HG03135 (cell line): ENCODE measurements around the gene LRRC74B.
"Not testable (repeated sequence)": the region's sequence is repeated elsewhere in the genome, so short reads cannot be mapped to it uniquely, and the experiment has no call there.

ENCODE experiments used
- ATAC-seq: cut with Tn5 transposase; IDR thresholded peaks from one replicate; pipeline ENCODE4 v1.9.1; 2021; ENCODE audit warnings: mild to moderate bottlenecking, moderate library complexity; ENCODE audit not compliant: unreplicated experiment

The LRRC74B gene

DNA sequence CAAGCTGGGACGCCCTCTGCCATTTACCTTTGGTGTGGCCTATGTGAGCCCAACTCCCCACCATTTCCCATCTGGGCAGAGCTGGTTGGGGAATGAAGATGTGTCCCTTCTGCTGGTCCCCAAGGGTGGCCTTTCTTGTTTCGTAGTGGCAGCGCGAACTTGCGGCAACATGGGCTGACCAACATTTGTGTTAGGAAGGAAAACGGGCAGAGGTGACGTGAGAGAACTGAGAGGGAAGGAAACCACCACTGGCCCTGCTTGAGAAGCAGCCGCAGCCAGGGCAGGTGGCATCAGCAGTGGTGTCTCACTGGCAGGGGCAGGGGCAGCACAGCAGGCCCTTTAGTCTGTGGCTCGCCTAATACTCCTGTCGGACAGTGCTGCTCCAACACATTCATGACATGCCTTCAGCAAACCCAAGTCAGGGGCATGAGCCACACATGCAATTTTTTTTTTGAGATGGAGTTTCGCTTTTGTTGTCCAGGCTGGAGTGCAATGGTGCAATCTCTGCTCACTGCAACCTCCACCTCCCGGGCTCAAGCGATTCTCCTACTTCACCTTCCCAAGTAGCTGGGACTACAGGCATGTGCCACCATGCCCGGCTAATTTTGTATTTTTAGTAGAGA lies 29.9 kb downstream of the LRRC74B start:
- no peak for ATAC-seq

DNA sequence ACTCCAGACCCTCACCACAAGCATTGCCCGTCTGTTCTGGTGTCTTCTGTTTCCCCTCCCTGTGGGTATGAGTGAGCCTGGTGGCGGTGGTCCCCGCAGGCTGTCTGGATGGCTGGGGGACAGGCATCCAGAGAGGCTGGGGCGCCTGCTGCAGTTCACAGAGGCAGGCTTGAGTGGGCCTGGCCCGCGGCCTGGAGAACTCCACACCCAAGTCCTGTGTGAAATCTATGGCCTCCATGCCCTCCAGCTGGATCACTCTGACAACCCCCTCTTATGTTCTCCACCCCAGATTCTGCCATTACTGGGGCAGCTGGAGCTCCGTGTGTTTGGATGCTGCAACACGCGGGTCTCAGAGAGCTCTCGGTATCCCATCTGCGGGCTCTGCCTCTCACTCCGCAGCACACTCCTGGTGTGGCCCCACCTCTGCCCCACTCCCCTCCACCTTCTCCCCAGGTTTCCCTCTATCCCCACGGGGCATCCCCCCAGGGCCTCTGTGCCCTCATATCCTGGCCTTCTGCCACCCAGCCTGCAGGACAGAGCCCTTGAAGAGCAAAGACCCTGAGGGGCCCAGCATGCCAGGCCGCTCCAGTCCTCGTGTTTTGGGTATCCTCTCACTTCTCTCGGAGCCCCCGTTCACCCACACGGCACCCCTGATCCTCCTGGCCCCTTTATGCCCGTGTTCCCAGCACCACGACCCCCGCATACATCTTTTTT lies 31.3 kb downstream of the LRRC74B start:
- no peak for ATAC-seq

DNA sequence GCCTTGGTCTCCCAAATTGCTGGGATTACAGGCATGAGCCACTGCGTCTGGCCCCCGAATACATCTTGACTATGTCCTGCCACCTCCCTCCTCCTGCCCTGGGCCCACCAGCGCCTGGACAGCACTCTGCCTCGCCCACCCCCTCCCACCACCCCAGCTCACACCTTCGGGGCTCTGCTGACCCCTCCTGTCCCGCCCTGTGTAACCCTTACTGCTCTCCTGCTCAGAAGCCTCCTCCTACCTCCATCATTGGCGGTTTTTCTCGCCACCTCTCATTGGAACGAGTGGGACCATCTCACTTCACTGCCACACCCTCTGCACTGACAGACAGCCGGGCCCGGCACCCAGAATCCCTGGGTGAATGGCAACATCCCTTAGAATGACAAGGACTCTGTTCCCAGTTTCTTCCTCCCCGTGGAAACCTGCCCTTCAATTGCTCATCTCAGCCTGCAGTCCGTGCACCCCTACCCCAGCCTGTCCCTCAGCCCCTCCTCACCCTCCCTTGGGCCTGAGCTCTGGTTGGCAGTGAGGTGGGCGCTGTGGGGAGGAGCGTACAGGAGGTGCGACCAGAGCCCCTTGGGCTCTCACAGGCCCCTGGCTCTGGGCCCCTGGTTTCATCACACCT lies 32.2 kb downstream of the LRRC74B start:
- ATAC-seq: no peak

DNA sequence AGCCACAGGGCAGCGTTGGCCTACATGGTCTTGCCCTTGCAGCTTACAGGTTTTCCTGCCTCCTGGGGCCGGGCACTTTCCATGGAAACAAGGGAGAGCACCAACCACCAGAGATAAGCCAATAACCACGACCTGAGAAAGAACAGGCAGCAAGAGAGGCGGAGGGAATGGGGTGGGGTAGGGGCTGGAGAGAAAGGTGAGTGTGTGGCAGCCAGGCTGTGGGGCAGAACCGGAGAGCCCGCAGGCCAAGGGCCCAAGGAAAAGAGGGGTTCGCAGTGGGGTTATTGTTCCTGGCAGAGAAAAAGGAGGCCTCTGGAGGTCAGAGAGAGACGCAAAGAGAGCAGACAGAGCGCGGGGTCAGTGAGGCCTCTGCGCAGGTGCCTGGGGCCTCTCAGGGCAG lies 33.2 kb downstream of the LRRC74B start:
- no peak for ATAC-seq

DNA sequence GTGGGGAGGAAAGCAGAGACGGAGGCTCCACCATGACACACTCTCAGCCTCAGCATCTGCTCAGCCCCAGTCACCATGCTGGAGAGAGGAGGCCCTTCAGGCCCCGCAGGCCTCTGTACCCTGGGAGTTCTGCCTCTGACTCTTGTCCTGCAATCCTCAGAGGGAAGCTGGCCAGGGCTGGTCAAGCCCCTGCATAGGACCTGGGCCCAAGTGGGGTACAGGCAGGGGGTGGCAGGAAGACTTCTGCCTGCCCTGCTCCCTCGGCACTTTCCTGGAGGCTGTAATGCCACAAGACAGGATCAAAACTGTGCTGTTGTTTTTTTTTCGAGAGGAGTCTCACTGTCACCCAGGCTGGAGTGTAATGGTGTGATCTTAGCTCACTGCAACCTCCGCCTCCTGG lies 33.7 kb downstream of the LRRC74B start:
- no peak for ATAC-seq

DNA sequence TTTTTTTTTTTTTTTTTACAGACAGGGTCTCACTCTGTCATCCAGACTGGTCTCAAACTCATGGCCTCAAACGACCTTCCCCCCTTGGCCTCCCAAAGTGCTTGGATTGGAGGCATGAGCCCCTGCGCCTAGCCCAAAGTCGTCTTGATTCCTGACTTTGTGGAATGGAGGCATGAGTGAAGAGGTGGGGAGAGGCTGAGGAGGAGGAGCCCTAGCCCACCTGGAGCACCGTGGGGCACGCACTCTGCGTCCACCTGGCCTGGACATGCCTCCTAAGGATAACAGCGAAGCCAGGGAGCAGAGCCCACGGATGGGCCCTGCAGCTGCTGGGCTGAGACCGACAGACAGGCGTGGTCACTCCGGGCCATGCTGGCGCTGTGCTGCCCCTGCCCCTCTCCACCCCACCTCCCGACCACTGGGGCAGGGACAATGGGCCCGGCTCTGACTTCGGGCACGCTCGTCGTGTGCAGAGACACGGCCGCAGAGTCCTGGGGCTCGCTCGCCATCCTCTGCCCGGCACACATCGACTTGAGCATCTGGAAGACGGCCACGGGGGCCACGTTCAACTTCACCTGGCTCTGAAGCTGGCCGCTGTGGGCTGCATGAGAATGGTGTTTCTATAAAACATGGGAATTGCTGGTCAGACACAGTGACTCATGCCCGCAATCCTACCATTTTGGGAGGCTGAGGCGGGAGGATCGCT lies 34.8 kb downstream of the LRRC74B start:
- no peak for ATAC-seq

DNA sequence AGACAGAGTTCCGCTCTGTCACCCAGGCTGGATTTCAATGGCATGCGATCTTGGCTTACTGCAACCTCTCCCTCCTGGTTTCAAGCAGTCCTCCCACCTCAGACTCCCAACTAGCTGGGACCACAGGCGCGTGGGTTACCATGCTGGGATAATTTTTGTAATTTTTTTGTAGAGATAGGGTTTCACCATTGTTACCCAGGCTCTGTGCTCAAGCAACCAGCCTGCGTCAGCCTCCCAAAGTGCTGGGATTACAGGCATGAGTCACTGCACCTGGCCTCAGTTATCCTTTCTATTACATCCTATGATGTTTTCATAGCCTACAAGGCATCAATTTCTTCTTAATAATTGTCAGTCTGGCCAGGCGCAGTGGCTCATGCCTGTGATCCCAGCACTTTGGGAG lies 36.5 kb downstream of the LRRC74B start:
- no peak for ATAC-seq

DNA sequence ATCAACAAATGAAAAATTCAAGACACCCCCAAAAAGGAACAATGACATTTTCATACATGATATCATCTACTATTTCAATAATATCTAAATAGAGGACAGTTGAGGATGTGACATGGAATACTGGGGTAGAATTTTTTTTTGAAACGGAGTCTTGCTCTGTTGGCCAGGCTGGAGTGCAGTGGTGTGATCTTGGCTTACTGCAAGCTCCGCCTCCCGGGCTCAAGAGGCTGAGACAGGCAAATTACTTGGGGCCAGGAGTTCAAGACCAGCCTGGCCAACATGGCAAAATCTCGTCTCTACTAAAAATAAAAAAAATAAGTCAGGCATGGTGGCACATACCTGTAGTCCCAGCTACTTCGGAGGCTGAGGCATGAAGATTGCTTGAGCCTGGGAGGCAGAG lies 41.4 kb downstream of the LRRC74B start:
- no peak for ATAC-seq

DNA sequence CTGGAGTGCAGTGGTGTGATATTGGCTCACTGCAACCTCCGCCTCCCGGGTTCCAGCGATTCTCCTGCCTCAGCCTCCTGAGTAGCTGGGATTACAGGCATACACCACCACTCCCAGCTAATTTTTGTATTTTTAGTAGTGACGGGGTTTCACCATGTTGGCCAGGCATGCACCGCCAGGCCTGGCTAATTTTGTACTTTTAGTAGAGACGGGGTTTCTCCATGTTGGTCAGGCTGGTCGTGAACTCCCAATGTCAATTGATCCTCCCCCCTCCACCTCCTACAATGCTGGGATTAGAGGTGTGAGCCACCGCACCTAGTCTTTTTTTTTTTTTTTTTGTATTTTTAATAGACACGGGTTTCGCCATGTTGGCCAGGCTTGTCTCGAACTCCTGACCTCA lies 42.2 kb downstream of the LRRC74B start:
- not testable (repeated sequence) for ATAC-seq

DNA sequence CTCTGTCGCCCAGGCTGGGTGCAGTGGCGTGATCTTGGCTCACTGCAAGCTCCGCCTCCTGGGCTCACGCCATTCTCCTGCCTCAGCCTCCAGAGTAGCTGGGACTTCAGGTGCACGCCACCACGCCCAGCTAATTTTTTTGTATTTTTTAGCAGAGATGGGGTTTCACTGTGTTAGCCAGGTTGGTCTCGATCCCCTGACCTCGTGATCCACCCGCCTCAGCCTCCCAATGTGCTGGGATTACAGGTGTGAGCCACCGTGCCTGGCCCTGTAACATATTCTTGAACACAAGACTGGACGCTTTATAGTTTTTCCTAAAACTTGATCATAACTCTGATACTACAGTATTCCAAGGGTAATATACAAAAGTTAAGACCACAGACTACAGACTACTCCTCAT lies 45.5 kb downstream of the LRRC74B start:
- ATAC-seq: not testable (repeated sequence)

DNA sequence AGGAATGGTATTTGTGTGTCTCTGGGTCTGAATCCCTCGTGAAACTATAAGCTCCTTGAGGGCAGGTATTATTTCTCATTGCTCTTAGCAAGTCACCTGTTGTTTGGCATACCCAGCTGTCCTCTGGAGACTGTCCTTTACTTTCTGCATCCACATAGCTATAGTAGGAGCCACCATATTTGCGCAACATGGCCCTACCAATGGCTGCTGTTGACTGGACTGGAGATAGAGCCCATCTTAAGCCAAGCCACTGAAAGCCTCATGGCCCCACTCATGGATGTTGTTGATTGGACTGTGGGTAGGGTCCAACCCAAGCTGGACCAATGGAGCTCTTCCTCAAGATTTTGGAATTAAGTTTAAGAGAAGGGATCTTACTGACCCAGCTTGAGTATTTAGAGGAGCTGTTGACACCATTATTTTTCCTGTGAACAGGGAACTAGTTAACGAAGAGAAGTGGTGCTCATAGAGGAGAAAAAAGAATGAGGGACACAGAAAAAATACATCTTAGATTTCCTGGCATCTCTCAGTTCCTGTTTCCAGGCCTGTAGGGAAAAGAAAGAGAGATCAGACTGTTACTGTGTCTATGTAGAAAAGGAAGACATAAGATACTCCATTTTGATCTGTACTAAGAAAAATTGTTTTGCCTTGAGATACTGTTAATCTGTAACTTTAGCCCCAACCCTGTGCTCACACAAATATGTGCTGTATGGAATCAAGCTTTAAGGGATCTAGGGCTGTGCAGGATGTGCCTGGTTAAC lies 47.2 kb downstream of the LRRC74B start:
- no peak for ATAC-seq

DNA sequence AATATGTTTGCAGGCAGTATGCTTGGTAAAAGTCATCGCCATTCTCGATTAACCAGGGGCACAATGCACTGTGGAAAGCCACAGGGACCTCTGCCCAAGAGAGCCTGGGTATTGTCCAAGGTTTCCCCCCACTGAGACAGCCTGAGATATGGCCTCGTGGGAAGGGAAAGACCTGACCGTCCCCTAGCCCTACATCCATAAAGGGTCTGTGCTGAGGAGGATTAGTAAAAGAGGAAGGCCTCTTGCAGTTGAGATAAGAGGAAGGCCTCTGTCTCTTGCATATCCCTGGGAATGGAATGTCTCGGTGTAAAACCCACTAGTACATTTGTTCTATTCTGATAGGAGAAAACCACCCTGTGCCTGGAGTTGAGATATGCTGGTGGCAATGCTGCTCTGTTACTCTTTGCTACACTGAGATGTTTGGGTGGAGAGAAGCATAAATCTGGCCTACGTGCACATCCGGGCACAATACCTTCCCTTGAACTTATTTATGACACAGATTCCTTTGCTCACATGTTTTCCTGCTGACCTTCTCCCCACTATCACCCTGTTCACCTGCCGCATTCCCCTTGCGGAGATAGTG lies 47.9 kb downstream of the LRRC74B start:
- not testable (repeated sequence) for ATAC-seq

DNA sequence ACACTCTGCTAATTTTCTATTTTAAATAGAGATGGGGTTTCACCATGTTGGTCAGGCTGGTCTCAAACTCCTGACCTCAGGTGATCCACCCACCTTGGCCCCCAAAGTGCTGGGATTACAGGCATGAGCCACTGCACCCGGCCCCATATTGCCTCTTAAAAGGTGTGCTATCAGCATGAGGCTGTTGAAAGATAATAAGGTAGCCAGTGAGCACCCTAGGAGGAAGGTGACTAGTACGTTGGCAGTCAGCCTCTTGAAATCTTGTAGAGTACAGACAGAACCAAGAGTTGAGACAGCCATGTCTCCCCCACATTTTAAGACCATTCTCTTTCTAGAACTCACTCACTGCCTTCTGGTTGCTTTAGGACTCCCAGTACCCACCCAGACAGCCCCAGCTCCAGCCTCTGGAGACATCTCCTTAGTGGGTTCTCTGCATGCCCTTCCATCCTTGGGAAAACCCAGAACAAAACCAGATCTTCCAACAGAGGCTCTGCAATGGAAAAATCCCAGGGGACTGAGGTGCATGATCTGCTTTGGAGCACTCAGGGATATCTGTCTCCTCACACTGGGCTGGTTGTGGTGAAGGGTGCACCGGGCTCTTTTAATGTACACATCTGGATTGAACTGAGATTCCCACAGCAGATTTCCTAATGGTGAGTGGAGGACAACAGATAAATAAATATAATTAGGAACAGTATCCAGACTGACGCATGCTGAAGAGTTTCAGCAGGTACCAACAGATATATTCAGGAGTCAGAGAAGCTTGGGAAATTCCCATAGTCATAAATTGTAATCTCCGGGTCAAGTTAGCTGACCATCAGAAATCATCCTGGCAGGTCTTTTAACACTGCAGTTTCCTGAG lies 49.4 kb downstream of the LRRC74B start:
- ATAC-seq: no peak

DNA sequence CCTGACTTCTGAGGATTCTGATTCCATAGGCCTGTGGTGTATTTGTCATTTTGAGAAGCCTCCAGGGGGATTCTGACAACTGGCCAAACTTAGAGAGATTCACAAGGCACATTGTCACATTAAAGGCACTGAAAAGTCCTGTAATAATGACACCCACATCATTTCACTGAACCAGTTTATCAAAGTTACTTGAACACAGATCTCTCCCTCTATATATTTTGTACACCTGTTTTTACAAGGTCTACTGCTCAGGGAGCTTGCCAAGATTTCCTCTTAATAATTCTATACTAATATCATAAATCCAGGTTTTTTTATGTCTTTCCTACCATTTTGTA lies 50.0 kb downstream of the LRRC74B start:
- ATAC-seq: no peak

DNA sequence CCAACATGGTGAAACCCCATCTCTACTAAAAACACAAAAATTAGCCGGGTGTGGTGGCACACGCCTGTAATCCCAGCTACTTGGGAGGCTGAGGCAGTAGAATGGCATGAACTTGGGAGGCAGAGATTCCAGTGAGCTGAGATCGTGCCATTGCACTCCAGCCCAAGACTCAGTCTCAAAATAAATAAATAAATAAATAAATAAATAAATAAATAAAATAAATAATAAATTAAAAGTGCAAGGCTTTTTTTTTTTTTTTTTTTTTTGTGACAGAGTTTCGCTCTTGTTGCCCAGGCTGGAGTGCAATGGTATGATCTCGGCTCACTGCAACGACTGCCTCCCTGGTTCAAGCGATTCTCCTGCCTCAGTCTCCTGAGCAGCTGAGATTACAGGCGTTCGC lies 51.1 kb downstream of the LRRC74B start:
- ATAC-seq: not testable (repeated sequence)

DNA sequence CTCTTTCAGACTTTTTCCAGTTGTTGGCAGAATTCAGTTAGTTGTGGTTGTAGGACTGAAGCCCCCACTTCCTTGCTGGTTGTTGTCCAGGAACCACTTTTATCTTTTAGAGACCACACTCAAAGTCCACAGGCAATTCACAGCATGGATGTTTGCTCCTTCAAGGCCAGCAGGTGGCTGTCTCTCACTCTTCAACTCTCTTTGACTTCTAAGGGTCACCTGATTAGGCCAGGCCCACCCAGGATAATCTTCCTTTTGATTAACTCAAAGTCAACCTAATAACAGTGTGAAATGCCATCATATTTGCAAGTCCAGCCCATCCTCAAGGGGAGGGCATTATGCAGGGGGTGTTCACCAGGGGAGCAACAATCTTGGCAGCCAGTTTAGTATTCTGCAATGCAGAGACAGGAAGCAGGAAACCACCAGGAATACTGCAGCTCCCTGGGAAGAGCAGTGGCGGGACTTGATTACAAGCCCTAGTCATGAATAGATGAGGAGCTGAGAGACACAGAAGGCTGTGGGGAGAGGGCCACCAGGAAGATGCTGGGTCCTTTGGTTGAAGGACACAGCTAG lies 52.4 kb downstream of the LRRC74B start:
- no peak for ATAC-seq

DNA sequence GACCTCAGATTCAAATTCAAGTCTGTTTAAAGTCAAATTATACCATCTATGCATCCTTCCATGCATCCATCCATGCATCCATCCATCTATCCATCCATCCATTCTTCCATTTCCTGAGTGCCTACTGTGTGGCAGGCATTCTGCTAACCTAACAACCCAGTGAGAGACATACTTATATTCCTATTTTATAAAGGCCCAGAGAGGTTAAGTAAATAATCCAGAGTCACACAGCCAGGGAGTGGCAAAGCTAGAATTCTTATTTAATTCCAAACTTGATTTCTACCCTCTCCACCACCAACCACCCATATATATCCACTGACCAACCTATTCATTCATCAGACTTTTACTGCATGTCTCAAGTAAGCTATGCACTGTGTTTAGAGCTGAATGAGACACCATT lies 53.8 kb downstream of the LRRC74B start:
- no peak for ATAC-seq

DNA sequence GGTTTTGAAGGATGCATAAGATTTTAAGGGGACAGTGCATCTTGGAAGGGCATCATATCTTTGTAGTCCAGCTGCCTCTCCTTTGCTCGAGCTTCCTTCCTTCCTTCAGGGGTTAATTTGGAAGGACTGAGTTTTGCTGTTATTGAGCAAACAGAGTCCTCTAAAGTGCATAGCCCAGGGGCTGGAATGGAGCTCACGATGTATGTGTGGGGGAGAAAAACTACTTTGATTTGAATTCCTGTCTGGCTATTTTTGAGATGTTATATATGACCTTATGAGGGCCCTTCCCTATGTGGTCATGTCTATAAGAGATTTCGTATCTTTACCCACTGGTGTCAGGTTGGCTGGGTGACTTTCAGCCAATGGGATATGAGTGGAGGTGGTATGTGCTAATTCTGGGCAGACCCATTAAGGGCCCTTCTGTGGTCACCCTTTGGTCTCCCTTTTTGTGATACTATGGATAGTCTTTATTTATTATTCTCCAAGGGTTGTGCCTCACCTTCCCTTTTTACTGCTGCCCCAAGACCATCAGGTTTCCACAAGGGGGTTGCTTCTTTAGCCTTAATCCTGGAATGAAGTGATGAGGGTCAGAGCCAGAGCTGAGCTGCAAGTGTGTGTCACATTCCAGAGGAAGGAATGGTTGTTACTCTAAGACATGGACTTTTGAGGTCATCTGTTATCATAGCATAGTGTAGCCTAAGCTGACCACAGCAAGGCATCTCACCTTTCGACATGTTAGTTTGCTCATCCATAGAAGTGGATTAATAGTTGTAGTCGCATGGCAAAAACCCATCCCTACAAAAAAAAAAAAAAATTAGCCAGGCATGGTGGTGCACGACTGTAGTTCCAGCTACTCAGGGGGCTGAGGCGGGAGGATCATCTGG lies 54.6 kb downstream of the LRRC74B start:
- ATAC-seq: no peak
